GM06990 (cell line): ENCODE data around the gene TMEM132A.
A peak's percentile ranks its signal among the peaks of the same experiment; 100 is the strongest.

Experiments
- DNase-seq: peaks from one replicate; pipeline ENCODE4 v3.0.0-alpha.2; 2011; ENCODE audit not compliant: insufficient read length; ENCODE audit errors: extremely low read depth
- H3K27me3 ChIP-seq: replicated peaks from 2 replicates; pipeline ENCODE4 v1.6.0; 2011; ENCODE audit warnings: low read length; ENCODE audit not compliant: control insufficient read depth, insufficient read depth
- H3K36me3 ChIP-seq: 2 replicates; pipeline ENCODE4 v1.5.1; 2011; ENCODE audit warnings: low read length; ENCODE audit not compliant: control insufficient read depth, insufficient read depth
- H3K4me3 ChIP-seq: replicated peaks from 2 replicates; pipeline ENCODE4 v1.5.1; 2011; ENCODE audit warnings: low read depth, mild to moderate bottlenecking, control low read depth, low read length
- CTCF ChIP-seq: IDR thresholded peaks from 2 replicates; pipeline ENCODE4 v1.5.1; 2011; ENCODE audit warnings: low read length, control low read depth, mild to moderate bottlenecking, inconsistent platforms; ENCODE audit not compliant: insufficient read depth, poor library complexity, severe bottlenecking

TMEM132A gene

GRCh38 chr11:60927061-60927592, 2.9 kb downstream of the TMEM132A start:
- Histone ChIP-seq H3K27me3 (no peaks in the 10 kb centered on the region), H3K36me3 (peaks cover 1% of the 10 kb centered on the region), H3K4me3 (no peak overlapping the region)
- DNase-seq = no peak
- TF ChIP-seq CTCF = no peak

GRCh38 chr11:60927600-60927999, 3.3 kb downstream of the TMEM132A start:
- H3K4me3 ChIP-seq = no peak overlapping the region
- no peak for TF ChIP-seq CTCF
- H3K36me3 ChIP-seq = 0 out of 2 replicates have a peak, but pooled peaks cover 1% of the 10 kb centered on the region
- no peak for DNase-seq
- no peaks in the 10 kb centered on the region for H3K27me3 ChIP-seq

- DNase-seq = no peak
- no peak for TF ChIP-seq CTCF
- Histone ChIP-seq H3K36me3 (no peaks in the 10 kb centered on the region), H3K27me3 (no peaks in the 10 kb centered on the region), H3K4me3 (no peak overlapping the region)
Observed at GRCh38 chr11:60928563-60929001, 4.3 kb downstream of the TMEM132A start.

GRCh38 chr11:60929764-60930163, 5.5 kb downstream of the TMEM132A start:
- Histone ChIP-seq H3K36me3 (no peaks in the 10 kb centered on the region), H3K27me3 (no peaks in the 10 kb centered on the region), H3K4me3 (no peak overlapping the region)
- DNase-seq = no peak
- no peak for TF ChIP-seq CTCF

- TF ChIP-seq CTCF = no peak
- no peak for DNase-seq
- Histone ChIP-seq H3K27me3 (no peaks in the 10 kb centered on the region), H3K4me3 (no peak overlapping the region), H3K36me3 (no peaks in the 10 kb centered on the region)
Observed at GRCh38 chr11:60930394-60930793, 6.1 kb downstream of the TMEM132A start.

GRCh38 chr11:60931917-60932316, 7.7 kb downstream of the TMEM132A start:
- peak; percentile 26 for DNase-seq
- no peak for TF ChIP-seq CTCF
- peaks cover 4% of the 10 kb centered on the region for H3K36me3 ChIP-seq
- no peak overlapping the region for H3K4me3 ChIP-seq
- no peaks in the 10 kb centered on the region for H3K27me3 ChIP-seq
